Calu3 (cell line): ENCODE measurements around the gene OR9A4. TPM values are rescaled to one million over a fixed set of nuclear protein-coding genes. Genes with fewer than 3 reads are reported as not detected.

Source experiments
- BruUV-seq: library from RNA; stranded (reverse); fragments of 400-500 nt; replicated peaks from 2 replicates; lab custom pipeline; 2021; lab: Mats Ljungman, UMichigan
- CTCF ChIA-PET: fragments of 300-600 bp; sonication (Branson Sonifier 250); formaldehyde crosslinking; loops from one replicate; lab custom pipeline; 2022; ENCODE audit warnings: antibody characterized with exemption; lab: Charles Lee
- DNase-seq: peaks from one replicate; pipeline ENCODE4 v3.0.0; 2022
- H3K27ac Mint-ChIP-seq: one replicate; pipeline ENCODE4 v1.8.0; 2022; ENCODE audit warnings: mixed read lengths; ENCODE audit not compliant: unreplicated experiment
- H3K27me3 Mint-ChIP-seq: one replicate; pipeline ENCODE4 v1.8.0; 2022; ENCODE audit warnings: mixed read lengths; ENCODE audit not compliant: unreplicated experiment
- H3K36me3 Mint-ChIP-seq: one replicate; pipeline ENCODE4 v1.8.0; 2022; ENCODE audit warnings: mild to moderate bottlenecking, moderate library complexity, mixed read lengths; ENCODE audit not compliant: insufficient read depth, unreplicated experiment
- H3K4me1 Mint-ChIP-seq: one replicate; pipeline ENCODE4 v1.8.0; 2022; ENCODE audit warnings: mild to moderate bottlenecking, low read depth, mixed read lengths; ENCODE audit not compliant: unreplicated experiment
- H3K4me3 Mint-ChIP-seq: one replicate; pipeline ENCODE4 v1.8.0; 2022; ENCODE audit warnings: mild to moderate bottlenecking, low read depth, moderate library complexity, mixed read lengths; ENCODE audit not compliant: unreplicated experiment
- H3K9me3 Mint-ChIP-seq: one replicate; pipeline ENCODE4 v1.8.0; 2022; ENCODE audit warnings: low read depth, mixed read lengths; ENCODE audit not compliant: unreplicated experiment
- intact Hi-C: fragments of 100-400 bp; cut with micrococcal nuclease; formaldehyde crosslinking; loops from one replicate; pipeline ENCODE4 v1.10.0; 2022; ENCODE audit not compliant: unreplicated experiment
- total RNA-seq: library from RNA; stranded (reverse); gene quantifications from 2 replicates; pipeline ENCODE4 v1.2.3, GENCODE V29; 2022
- TF ChIP-seq, protein P1 (sequence below): fragments of 200-600 bp; IDR thresholded peaks from one replicate; pipeline ENCODE4 v1.8.0; 2022; ENCODE audit warnings: antibody characterized with exemption; ENCODE audit not compliant: unreplicated experiment

Gene OR9A4
- total RNA-seq, 1 experiment from 2014 or later = not detected

DNA sequence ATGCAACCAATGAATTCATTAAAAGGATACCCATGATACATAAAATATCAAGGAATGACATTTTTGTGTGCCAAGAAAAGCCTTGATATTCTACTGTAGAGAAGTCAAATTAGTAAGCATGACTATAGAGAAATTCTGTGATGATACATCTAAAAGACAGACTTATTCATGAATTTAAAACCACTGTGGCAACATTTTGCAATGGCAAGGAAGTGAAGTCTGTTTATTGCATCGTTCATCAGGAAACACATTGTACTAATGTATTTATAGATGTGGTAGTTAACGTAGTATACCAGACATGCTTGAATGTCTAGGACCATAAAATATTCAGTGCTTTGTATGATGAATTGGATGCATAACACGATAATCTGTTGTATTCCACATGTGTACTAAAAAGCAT is 39.9 kb downstream of the OR9A4 start:
- intact Hi-C loops = no loop called here
- CTCF ChIA-PET = no interaction called here
- H3K4me1 Mint-ChIP-seq = no peaks in the 10 kb centered on the region
- H3K4me3 Mint-ChIP-seq = no peak overlapping the region
- no TSS peak for BruUV-seq
- no peaks in the 10 kb centered on the region for H3K36me3 Mint-ChIP-seq
- TF ChIP-seq, protein P1, sequence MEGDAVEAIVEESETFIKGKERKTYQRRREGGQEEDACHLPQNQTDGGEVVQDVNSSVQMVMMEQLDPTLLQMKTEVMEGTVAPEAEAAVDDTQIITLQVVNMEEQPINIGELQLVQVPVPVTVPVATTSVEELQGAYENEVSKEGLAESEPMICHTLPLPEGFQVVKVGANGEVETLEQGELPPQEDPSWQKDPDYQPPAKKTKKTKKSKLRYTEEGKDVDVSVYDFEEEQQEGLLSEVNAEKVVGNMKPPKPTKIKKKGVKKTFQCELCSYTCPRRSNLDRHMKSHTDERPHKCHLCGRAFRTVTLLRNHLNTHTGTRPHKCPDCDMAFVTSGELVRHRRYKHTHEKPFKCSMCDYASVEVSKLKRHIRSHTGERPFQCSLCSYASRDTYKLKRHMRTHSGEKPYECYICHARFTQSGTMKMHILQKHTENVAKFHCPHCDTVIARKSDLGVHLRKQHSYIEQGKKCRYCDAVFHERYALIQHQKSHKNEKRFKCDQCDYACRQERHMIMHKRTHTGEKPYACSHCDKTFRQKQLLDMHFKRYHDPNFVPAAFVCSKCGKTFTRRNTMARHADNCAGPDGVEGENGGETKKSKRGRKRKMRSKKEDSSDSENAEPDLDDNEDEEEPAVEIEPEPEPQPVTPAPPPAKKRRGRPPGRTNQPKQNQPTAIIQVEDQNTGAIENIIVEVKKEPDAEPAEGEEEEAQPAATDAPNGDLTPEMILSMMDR = no peak
- H3K27me3 Mint-ChIP-seq = no peaks in the 10 kb centered on the region
- H3K9me3 Mint-ChIP-seq = no peaks in the 10 kb centered on the region
- H3K27ac Mint-ChIP-seq = no peak overlapping the region
- no peak for DNase-seq

DNA sequence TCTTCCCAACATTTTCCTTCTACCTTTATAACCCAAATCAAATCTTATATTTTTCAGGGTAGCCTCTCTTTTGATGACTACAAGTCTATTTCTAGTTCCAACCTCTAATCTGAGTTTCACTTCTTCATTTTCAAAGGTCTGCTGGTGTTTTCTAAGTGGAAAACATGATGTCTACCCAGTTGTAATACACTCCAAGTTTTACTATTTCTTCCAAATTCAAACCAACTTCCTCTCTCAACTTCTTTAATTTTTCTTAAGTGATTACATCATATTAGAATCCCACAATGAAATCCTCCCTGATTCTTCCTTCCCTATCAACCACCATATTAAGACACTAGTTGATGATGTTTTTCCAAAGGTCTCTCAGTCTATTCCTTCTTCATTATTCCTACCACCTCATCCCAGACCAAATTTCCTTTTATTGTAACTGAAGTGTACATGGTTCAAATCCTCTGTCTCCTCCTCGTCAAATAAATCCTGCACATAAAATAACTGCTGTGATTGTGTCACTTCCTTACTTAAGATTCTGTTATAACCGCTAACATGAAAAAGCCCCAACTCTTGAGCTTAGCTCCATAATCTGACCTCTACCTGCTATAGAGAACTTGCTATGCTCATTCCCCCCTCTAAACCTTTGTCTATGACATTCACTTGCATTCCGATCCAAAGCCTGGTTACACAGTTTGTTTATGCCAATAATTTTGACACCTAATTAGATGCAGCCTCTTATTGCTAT is 44.7 kb downstream of the OR9A4 start:
- no peak overlapping the region for H3K27ac Mint-ChIP-seq
- CTCF ChIA-PET = no interaction called here

More for the DNA sequence above, 44.7 kb downstream of the OR9A4 start:
- BruUV-seq = no TSS peak
- H3K4me3 Mint-ChIP-seq = no peak overlapping the region
- no peak for DNase-seq
- no peaks in the 10 kb centered on the region for H3K4me1 Mint-ChIP-seq
- H3K36me3 Mint-ChIP-seq = no peaks in the 10 kb centered on the region
- peaks cover 2% of the 10 kb centered on the region for H3K9me3 Mint-ChIP-seq
- TF ChIP-seq, protein P1 = no peak
- no peaks in the 10 kb centered on the region for H3K27me3 Mint-ChIP-seq
- intact Hi-C loops = no loop called here

Other genes starting within 250 kb of the OR9A4 start
- 24.5 and 26.5 TPM in 2 replicates for gene DENND11, start 214.2 kb upstream of the OR9A4 start, total RNA-seq
- gene WEE2, start 208.0 kb upstream of the OR9A4 start, total RNA-seq = not detected in 2 replicates
- 162 and 164 TPM in 2 replicates for gene SSBP1, start 178.0 kb upstream of the OR9A4 start, total RNA-seq
- 2.8 and 3.8 TPM in 2 replicates for gene TAS2R3, start 152.3 kb upstream of the OR9A4 start, total RNA-seq
- 2.4 and 3.0 TPM in 2 replicates for gene TAS2R4, start 139.7 kb upstream of the OR9A4 start, total RNA-seq
- gene TAS2R5, start 126.2 kb upstream of the OR9A4 start, total RNA-seq = 3.0 and 3.6 TPM in 2 replicates
- not detected in 2 replicates for gene PRSS37, start 74.9 kb upstream of the OR9A4 start, total RNA-seq
- not detected in 2 replicates for gene CLEC5A, start 30.6 kb downstream of the OR9A4 start, total RNA-seq
- 0.34 TPM in 1 of 2 replicates, not detected in the other for gene TAS2R38, start 57.4 kb downstream of the OR9A4 start, total RNA-seq
- 0.09 and 0.44 TPM in 2 replicates for gene MGAM, start 79.5 kb downstream of the OR9A4 start, total RNA-seq
- 69.5 and 124 TPM in 2 replicates for gene MGAM2, start 195.3 kb downstream of the OR9A4 start, total RNA-seq